Coronary artery (tissue), 2 donors: ENCODE measurements around the gene AP3S1.

Experiments used
- DNase-seq: peaks from one replicate; pipeline ENCODE4 v3.0.0-alpha.2; 2017; ENCODE audit warnings: low spot score
- H3K27ac ChIP-seq, 2 donors: fragments of 200-600 bp; sonication (generic); one replicate each; pipeline ENCODE4 v1.5.1; 2016 to 2019
- H3K4me3 ChIP-seq: fragments of 200-600 bp; sonication (generic); 2 replicates; pipeline ENCODE4 v1.5.1; 2016; ENCODE audit warnings: mild to moderate bottlenecking, moderate library complexity
- TF ChIP-seq, protein P1 (sequence below): fragments of 200-600 bp; sonication (generic); IDR thresholded peaks from one replicate; pipeline ENCODE4 v1.5.1; 2019; ENCODE audit warnings: antibody characterized with exemption

The AP3S1 gene

DNA sequence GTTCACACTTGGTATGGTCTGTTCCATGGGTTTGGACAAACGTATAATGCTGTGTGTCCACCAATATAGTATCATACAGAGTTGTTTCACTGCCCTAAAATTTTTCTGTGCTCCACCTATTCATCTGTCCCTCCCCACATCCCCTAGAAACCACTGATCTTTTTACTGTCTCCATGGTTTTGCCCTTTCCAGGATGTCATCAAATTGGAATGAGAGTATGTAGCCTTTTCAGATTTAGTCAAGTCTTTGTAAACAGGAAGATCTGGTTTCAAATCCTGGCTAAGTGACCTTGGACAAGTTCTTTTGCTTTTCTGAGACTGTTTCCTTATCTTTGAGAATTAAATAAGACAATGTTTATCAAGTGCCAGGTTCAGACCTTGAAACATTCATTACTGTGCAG is 107.4 kb downstream of the AP3S1 start:
- no peak overlapping the region for H3K4me3 ChIP-seq
- no peak for DNase-seq
- no peak overlapping the region for H3K27ac ChIP-seq
- TF ChIP-seq, protein P1, sequence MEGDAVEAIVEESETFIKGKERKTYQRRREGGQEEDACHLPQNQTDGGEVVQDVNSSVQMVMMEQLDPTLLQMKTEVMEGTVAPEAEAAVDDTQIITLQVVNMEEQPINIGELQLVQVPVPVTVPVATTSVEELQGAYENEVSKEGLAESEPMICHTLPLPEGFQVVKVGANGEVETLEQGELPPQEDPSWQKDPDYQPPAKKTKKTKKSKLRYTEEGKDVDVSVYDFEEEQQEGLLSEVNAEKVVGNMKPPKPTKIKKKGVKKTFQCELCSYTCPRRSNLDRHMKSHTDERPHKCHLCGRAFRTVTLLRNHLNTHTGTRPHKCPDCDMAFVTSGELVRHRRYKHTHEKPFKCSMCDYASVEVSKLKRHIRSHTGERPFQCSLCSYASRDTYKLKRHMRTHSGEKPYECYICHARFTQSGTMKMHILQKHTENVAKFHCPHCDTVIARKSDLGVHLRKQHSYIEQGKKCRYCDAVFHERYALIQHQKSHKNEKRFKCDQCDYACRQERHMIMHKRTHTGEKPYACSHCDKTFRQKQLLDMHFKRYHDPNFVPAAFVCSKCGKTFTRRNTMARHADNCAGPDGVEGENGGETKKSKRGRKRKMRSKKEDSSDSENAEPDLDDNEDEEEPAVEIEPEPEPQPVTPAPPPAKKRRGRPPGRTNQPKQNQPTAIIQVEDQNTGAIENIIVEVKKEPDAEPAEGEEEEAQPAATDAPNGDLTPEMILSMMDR, result no peak

DNA sequence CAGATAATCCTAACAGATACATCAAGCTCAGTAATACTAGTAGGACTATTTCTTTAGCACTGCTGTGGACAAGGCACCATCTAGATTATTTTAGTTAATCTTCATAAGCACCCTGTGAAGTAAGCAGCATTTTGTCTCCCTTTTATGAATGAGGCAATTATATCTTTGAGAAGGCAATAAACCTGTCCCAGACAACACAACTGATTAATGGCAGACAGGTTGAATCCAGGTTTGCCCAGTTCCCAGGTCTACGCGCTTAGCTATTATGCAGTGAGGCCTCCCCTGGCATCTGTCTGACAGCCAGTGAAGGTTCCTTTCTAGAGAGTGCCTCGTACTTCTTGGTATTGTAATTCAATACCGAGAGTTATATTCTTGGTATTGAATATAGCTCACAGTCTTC is 110.9 kb downstream of the AP3S1 start:
- no peak overlapping the region for H3K27ac ChIP-seq
- TF ChIP-seq, protein P1, result no peak
- H3K4me3 ChIP-seq, result no peak overlapping the region
- DNase-seq, result no peak

DNA sequence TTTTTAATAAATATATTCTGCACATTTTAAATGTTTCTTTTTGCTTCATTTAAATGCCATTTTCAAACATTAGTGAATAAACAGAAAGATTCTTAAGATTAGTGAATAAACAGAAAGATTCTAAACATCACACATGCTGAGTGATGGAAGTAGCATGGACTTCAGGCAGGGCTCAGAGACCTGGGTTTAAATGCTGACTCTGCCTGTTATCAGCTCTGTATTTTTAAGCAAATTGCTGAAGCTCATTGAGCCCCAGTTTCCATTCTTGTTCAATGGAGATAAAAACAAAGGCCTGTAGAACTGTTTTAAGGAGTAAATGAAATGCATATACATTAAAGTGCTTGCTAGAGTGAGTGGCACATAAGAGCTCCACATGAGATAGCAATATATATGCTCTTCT is 112.4 kb downstream of the AP3S1 start:
- DNase-seq, result no peak
- TF ChIP-seq, protein P1, result no peak
- Histone ChIP-seq H3K4me3 (no peak overlapping the region), H3K27ac (no peak overlapping the region)

DNA sequence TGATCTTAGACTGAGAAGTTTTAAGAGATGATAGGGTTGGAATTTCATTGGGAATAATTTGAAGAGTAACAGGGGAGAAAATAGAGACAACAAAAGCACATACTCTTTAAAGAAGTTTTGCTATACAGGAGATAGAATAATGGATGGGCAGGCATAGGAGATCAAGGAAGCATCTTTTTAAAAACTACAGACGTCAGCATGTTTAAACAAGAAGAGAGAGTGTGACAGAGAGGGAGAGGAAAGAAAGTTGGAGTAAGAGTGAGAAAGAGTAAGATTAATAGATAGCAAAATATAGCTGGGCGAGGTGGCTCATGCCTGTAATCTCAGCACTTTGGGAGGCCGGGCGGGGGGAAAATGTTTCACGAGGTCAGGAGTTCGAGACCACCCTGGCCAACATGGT is 115.2 kb downstream of the AP3S1 start:
- no peak for DNase-seq
- TF ChIP-seq, protein P1, result no peak
- Histone ChIP-seq H3K4me3 (no peak overlapping the region), H3K27ac (no peak overlapping the region)

DNA sequence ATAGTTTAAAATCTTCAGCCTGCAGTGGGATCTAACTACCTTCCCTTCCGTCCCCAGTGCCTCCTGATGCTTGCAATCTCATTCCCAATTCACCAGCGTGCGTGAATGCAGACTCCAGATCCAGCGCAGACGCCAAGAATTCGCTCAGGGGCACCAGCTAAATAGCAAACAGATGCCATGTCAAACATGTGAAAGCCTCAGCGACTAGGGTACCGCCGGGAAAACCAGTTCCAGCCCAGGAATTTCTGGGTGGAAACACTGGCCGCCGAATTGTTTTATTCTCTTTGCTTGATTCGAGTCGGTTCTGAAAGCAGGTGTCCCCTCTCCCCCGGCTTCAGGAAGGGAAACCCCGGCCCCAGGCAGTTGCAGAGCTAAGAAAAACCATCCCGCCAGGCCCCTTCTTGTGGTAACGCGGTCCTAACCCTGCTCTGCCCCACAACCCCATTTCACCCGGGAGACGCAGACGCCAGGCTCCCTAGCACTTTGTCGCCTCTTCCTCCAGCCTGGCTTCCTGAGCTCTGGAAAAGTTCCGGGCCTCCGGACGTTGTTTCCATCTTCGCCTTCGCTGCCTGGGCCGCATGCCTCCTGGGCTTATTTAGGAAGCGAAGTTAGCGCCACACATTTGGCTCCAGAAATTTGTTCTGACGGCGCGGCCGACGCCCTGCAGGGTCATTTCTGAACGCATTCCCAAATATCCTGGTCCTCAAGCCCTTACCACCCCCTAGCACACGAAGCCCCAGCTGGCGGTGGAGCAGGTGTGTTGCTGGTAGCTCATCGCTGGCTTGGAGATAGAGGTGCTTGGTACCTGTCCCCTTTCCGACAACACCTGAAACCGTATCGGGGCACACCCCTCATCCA is 119.9 kb downstream of the AP3S1 start:
- TF ChIP-seq, protein P1, result no peak
- Histone ChIP-seq H3K27ac (peak overlapping the region in 1 of 2 donors; percentile 64), H3K4me3 (peak overlapping the region; percentile 67)
- DNase-seq, result no peak

DNA sequence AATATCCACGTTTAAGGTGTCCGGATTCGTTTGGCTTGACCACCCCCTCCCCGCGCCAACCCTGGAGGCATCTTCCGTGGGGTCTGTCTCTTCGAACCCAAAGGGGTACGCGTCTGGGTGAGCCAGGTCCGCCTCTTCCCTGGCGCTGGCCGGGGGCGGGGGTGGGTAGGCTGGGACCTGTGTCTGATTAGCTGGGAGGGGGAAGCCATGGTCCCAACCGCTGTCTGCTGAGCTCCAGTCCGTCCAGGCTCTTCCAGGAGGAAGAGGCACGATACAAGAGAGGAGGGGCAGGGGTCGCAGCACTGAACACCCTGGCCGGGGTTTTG is 120.5 kb downstream of the AP3S1 start, which contains the start of gene LVRN:
LVRN (plus strand) TSS at position 237 of the 326 bp plus-strand sequence. CDS start 143 bp downstream, outside the sequence.
- Histone ChIP-seq H3K27ac (peak within 1 kb of the TSS in 1 of 2 donors; percentile 64), H3K4me3 (peak within 1 kb of the TSS; percentile 67)
- DNase-seq, result no peak
- TF ChIP-seq, protein P1, result no peak
